ENCODE data around the gene RASGRP2. TPM values are rescaled to one million over a fixed set of nuclear protein-coding genes. Genes with fewer than 3 reads are reported as not detected.

The RASGRP2 gene
- total RNA-seq, 2 experiments from 2014 or later: 2.7 to 3.1 TPM

DNA sequence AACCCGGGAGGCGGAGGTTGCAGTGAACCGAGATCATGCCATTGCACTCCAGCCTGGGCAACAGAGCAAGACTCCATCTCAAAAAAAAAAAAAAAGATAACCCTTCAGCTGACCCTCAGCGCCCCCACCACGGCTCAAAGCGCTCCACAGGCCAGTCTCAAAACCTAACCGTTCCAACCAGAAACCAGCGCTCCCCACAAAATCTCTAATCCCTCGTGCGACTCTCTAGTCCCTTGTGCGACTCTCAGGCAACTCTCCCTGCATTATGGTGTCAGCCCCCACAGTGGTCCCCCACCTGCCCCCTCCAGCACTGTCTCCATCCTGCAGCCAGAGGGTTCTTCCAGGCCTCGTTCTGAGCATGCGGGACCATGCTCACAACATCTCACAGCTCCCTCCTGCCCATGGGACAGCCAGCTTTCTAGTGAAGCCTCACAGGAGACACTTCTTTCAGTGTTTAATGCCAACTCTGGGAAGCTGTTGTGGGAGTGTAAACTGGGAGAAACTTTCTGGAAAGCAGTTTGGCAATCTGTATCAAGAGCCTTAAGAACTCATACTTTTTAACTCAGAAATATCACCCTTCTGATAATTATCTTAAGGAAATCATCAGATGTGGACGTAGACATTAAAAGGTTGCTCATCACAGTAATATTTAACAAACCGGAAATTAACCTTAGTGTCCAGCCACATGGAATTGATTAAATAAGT, 4.2 kb upstream of the RASGRP2 start:
- CTCF ChIA-PET: interaction anchor here (1.3 kb wide), 1 partner anchor 16 kb away, joined by 3 read pairs; no protein-coding TSS in a partner anchor
- POLR2A ChIA-PET: no interaction called here

- CTCF ChIA-PET: no interaction called here
- POLR2A ChIA-PET: no interaction called here
Measured at GRCh38 chr11:64746486-64746885, 2.5 kb upstream of the RASGRP2 start.

- ChIA-PET CTCF (interaction anchor here (4.4 kb wide), 1 partner anchor 57 kb away, joined by 36 read pairs; no protein-coding TSS in a partner anchor), POLR2A (interaction anchor here (2.1 kb wide), 1 partner anchor 15 kb away, joined by 8 read pairs; the partner anchor contains the start of gene PYGM)
Measured at GRCh38 chr11:64745521-64746328, 1.8 kb upstream of the RASGRP2 start.

- ChIA-PET CTCF (interaction anchor here (0.7 to 4.4 kb wide), 7 partner anchors 18 to 143 kb away, joined by 3 to 36 read pairs (median 6); partner anchors contain the start of gene SF1), POLR2A (interaction anchor here (1.9 to 2.1 kb wide), 2 partner anchors 15 to 18 kb away, joined by 4 to 8 read pairs; partner anchors contain the start of gene PYGM)
Measured at GRCh38 chr11:64745189-64745520, 1.2 kb upstream of the RASGRP2 start.

- CTCF ChIA-PET: interaction anchor here (0.6 to 4.4 kb wide), 13 partner anchors 8 to 883 kb away, joined by 3 to 36 read pairs (median 4); partner anchors contain the start of genes PYGM and SF1
- POLR2A ChIA-PET: interaction anchor here (1.9 to 2.1 kb wide), 2 partner anchors 16 to 19 kb away, joined by 4 to 8 read pairs; partner anchors contain the start of gene PYGM
Measured at GRCh38 chr11:64744544-64745188, 724 bp upstream of the RASGRP2 start.

GRCh38 chr11:64742889-64743590, 902 bp downstream of the RASGRP2 start:
- ChIA-PET POLR2A (interaction anchor here (1.9 to 2.1 kb wide), 2 partner anchors 17 to 21 kb away, joined by 4 to 8 read pairs; partner anchors contain the start of gene PYGM), CTCF (interaction anchor here (0.6 to 4.4 kb wide), 19 partner anchors 8 to 1811 kb away, joined by 3 to 36 read pairs (median 4); partner anchors contain the start of gene PYGM)

- POLR2A ChIA-PET: interaction anchor here (0.6 kb wide), 1 partner anchor 61 kb away, joined by 3 read pairs; the partner anchor contains the start of gene MAP4K2
- CTCF ChIA-PET: interaction anchor here (0.6 to 4.4 kb wide), 15 partner anchors 7 to 293 kb away, joined by 3 to 36 read pairs (median 4); partner anchors contain the start of gene PYGM
Measured at GRCh38 chr11:64742087-64742888, 1.7 kb downstream of the RASGRP2 start.

GRCh38 chr11:64741375-64742086, 2.4 kb downstream of the RASGRP2 start:
- POLR2A ChIA-PET: interaction anchor here (0.6 kb wide), 1 partner anchor 61 kb away, joined by 3 read pairs; the partner anchor contains the start of gene MAP4K2
- CTCF ChIA-PET: interaction anchor here (0.6 to 4.4 kb wide), 8 partner anchors 16 to 292 kb away, joined by 3 to 36 read pairs (median 4); no protein-coding TSS in a partner anchor

GRCh38 chr11:64739871-64740270, 4.1 kb downstream of the RASGRP2 start:
- CTCF ChIA-PET: interaction anchor here (1.8 kb wide), 1 partner anchor 51 kb away, joined by 6 read pairs; no protein-coding TSS in a partner anchor

DNA sequence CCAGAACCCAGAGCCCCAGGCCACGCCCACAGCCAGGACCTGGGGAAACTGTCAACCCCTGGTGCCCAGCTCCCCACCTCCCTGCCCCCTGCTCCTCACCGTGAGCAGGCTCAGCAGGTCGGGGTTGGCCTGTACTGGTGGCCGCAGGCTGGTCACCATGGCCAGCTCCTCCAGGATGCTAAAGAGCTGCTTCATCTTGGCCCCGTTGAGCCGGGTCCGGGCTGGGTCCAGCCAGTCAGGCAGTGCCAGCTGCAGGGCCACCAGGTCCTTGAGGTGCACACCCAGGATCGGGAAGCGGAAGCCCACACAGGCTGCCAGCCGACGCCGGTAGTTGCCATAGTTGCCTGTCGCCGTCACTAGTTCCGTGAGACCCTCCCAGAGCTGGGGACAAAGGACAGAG, 7.3 kb downstream of the RASGRP2 start:
- ChIA-PET POLR2A (no interaction called here), CTCF (interaction anchor here (0.6 to 1.1 kb wide), 3 partner anchors 8 to 806 kb away, joined by 3 to 5 read pairs (median 3); partner anchors contain the start of gene RASGRP2)

More at GRCh38 chr11:64739871-64740270, 4.1 kb downstream of the RASGRP2 start:
- POLR2A ChIA-PET: no interaction called here

DNA sequence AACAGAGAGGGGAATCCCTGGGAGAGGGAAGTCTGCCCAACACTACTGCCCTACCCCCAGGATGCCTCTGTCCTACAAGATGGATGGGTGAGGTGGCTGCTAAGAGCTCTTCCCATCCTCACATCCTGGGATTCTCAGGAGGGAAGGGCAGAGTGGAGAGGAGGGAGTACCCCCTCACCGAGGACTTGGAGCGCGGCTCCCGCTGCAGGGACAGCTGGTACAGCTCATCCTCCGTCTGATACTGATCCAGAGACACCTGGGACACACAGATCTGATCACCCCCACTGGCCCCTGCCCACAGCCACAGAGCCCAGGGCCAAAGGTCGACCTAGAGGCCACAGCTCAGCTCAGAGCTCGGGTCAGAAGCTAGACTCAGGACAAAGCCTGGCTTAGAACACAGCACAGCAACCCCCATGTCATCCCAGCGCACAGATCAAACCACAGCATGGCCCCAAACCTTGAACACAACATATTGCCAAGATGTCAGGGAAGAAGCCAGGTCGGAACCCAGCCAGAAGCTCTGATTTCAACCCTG, 8.2 kb downstream of the RASGRP2 start:
- CTCF ChIA-PET: interaction anchor here (0.8 to 4.0 kb wide), 3 partner anchors 7 to 47 kb away, joined by 3 to 18 read pairs (median 6); partner anchors contain the start of gene RASGRP2
- POLR2A ChIA-PET: interaction anchor here (0.6 kb wide), 1 partner anchor 43 kb away, joined by 4 read pairs; no protein-coding TSS in a partner anchor

DNA sequence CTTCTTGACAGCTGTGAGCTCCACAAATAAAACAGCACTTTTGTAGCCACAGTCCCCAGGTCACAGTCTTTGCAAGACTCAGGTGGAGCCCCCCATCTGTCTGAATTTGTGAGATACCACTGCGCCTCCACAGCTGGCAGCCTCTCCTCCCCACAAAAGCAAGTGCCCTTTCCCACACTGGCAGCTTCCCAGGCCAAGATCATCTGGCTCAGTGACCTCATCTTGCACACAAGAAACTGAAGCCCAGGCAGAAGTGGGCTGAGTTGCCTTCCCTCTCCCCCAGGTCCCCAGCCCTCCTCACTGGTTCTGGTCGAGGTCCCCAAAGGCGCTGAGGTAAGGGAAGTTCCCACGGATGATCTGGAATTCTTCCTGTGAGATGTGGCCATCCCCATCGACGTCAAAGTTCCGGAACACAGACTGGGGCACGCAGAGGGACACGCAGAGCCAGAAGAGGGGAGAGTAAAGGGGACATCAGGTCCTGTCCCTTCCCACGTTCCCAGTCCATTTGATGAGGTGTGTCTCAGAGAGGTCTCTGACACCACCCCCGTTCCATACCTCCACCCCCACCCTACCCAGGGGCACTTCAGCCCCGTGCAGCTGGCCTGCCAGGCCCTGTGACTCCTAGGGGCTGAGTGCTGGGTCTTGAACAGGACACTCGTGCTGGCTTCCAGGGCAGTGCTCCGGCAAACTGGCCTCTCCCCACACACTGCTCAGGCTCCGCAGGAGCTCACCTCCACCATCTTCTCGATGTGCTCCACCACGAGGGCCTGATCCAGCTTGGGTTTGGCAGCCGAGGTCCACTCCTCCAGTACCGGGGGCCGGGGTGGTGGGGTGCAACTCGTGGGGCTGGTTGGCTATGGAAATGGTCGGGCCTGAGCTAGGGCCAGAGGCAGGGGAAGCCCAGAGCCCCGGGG, 8.9 kb downstream of the RASGRP2 start:
- CTCF ChIA-PET: interaction anchor here (1.7 to 4.0 kb wide), 2 partner anchors 8 to 46 kb away, joined by 6 to 18 read pairs; partner anchors contain the start of gene RASGRP2
- POLR2A ChIA-PET: interaction anchor here (0.6 kb wide), 1 partner anchor 44 kb away, joined by 4 read pairs; no protein-coding TSS in a partner anchor

DNA sequence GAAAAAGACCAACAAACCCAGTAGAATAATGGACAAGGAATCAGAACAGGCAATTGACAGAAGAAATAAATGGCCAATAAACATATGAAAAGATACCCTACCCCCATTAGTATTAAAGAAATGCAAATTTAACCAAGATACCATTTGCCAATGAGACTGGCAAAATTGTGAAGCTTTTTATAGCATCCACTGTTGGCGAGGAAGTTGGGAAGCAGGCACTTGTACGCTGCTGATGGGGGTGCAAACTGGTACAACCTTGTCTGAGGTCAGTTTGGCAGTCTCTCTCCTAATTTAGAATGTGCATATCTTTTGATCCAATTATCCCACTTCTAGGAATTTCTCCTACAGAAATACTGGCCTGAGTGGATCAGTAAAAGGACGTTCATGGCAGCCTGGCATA, 12.3 kb downstream of the RASGRP2 start:
- POLR2A ChIA-PET: no interaction called here

GRCh38 chr11:64729851-64730382, 14.0 kb downstream of the RASGRP2 start:
- ChIA-PET POLR2A (no interaction called here), CTCF (no interaction called here)

More for the DNA sequence above, 12.3 kb downstream of the RASGRP2 start:
- CTCF ChIA-PET: no interaction called here

GRCh38 chr11:64728757-64729365, 15.1 kb downstream of the RASGRP2 start:
- ChIA-PET POLR2A (no interaction called here), CTCF (no interaction called here)
